Nephron progenitor cell (in vitro differentiated cells): ENCODE data around the gene SPINT2.
"Not testable (repeated sequence)": the region's sequence is repeated elsewhere in the genome, so short reads cannot be mapped to it uniquely, and the experiment has no call there.

ENCODE experiments used
- DNase-seq: peaks from one replicate; pipeline ENCODE4 v3.0.0; 2021
- H3K27ac Mint-ChIP-seq: 2 replicates; pipeline ENCODE4 v1.8.0; 2021; ENCODE audit warnings: mild to moderate bottlenecking, moderate library complexity, mixed read lengths
- H3K27me3 Mint-ChIP-seq: 2 replicates; pipeline ENCODE4 v1.8.0; 2021; ENCODE audit warnings: mild to moderate bottlenecking, low read depth, mixed read lengths; ENCODE audit not compliant: poor library complexity
- H3K36me3 Mint-ChIP-seq: 2 replicates; pipeline ENCODE4 v1.8.0; 2021; ENCODE audit warnings: low read depth, mixed read lengths
- H3K4me1 Mint-ChIP-seq: 2 replicates; pipeline ENCODE4 v1.8.0; 2021; ENCODE audit warnings: mixed read lengths
- H3K4me3 Mint-ChIP-seq: 2 replicates; pipeline ENCODE4 v1.8.0; 2021; ENCODE audit warnings: mild to moderate bottlenecking, moderate library complexity, mixed read lengths
- H3K9me3 Mint-ChIP-seq: 2 replicates; pipeline ENCODE4 v1.8.0; 2021; ENCODE audit warnings: mild to moderate bottlenecking, moderate library complexity, mixed read lengths
- CTCF ChIP-seq: fragments of 200-600 bp; sonication (generic); IDR thresholded peaks from 2 replicates; pipeline ENCODE4 v1.5.0; 2021; ENCODE audit warnings: antibody characterized with exemption

SPINT2 gene

GRCh38 chr19:38221919-38222830 lies 42.2 kb upstream of the SPINT2 start:
- Mint-ChIP-seq H3K27ac (no peak overlapping the region), H3K36me3 (peaks cover 26% of the 10 kb centered on the region), H3K9me3 (no peaks in the 10 kb centered on the region), H3K27me3 (peaks cover 12% of the 10 kb centered on the region), H3K4me3 (peak overlapping the region; percentile 36), H3K4me1 (peaks cover 35% of the 10 kb centered on the region)
- no peak for TF ChIP-seq CTCF
- no peak for DNase-seq

- Mint-ChIP-seq H3K36me3 (peaks cover 26% of the 10 kb centered on the region), H3K9me3 (no peaks in the 10 kb centered on the region), H3K4me1 (peaks cover 43% of the 10 kb centered on the region), H3K27ac (no peak overlapping the region), H3K4me3 (peak overlapping the region; percentile 90), H3K27me3 (peaks cover 17% of the 10 kb centered on the region)
- DNase-seq: no peak
- TF ChIP-seq CTCF: no peak
These were observed 41.3 kb upstream of the SPINT2 start for GRCh38 chr19:38223119-38223523.

- Mint-ChIP-seq H3K27me3 (peaks cover 20% of the 10 kb centered on the region), H3K4me1 (peaks cover 38% of the 10 kb centered on the region), H3K9me3 (no peaks in the 10 kb centered on the region), H3K36me3 (peaks cover 21% of the 10 kb centered on the region), H3K27ac (no peak overlapping the region), H3K4me3 (peak overlapping the region; percentile 90)
- TF ChIP-seq CTCF: no peak
- no peak for DNase-seq
These were observed 40.8 kb upstream of the SPINT2 start for GRCh38 chr19:38223617-38224013.

- H3K9me3 Mint-ChIP-seq: no peaks in the 10 kb centered on the region
- H3K27me3 Mint-ChIP-seq: peaks cover 20% of the 10 kb centered on the region
- H3K36me3 Mint-ChIP-seq: peaks cover 15% of the 10 kb centered on the region
- H3K27ac Mint-ChIP-seq: no peak within 1 kb of the TSS
- TF ChIP-seq CTCF: peak; percentile 7
- H3K4me3 Mint-ChIP-seq: peak within 1 kb of the TSS; percentile 90
- peak; percentile 91 for DNase-seq
- peaks cover 38% of the 10 kb centered on the region for H3K4me1 Mint-ChIP-seq
These were observed 40.1 kb upstream of the SPINT2 start, which contains the start of gene DPF1 for GRCh38 chr19:38224014-38224862. Gene DPF1 (minus strand): TSS chr19:38224222. CDS start chr19:38224142, 80 bp downstream.

- Mint-ChIP-seq H3K4me3 (peak overlapping the region; percentile 90), H3K36me3 (peaks cover 13% of the 10 kb centered on the region), H3K27me3 (peaks cover 23% of the 10 kb centered on the region), H3K4me1 (peaks cover 38% of the 10 kb centered on the region)
- DNase-seq, H3K27ac Mint-ChIP-seq, H3K9me3 Mint-ChIP-seq: not testable (repeated sequence)
These were observed 39.5 kb upstream of the SPINT2 start for GRCh38 chr19:38224863-38225218.
